ENCODE data around the gene PPARG.

PPARG gene

DNA sequence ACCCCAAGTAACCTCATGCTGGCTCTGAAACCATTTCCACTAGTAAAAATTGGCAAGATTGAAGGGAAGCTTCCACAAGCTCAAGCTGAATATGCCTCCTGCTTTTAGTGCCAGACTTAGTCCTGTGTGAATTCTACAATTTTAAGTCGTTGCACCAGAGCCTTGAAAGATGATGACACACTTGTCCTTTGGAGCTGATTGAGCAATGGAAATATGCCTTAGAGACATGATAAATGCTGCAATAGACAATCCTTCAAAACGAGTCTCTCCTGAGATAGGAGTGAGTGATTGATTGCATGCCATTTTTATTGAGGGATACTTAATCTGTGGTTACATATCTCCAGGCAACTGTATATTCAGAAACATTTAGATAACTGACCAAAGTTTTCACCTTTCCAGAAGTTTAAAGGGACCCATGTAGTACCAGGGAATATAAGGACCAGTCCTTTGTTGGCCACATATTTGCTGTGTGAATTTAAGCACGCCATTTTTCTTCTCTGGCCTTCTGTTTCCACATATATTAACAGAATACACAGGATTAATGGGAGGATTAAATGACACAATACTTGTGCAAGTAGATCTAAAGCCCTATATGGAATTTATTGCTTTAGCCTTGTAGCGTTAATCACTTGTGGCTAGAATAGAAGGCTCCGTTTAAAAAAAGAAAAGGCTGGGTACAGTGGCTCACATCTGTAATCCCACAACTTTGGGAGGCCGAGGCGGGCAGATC lies 65.1 kb downstream of the PPARG start:
- no peaks in the 10 kb centered on the region for H3K9me3 Mint-ChIP-seq
- no peak for DNase-seq

DNA sequence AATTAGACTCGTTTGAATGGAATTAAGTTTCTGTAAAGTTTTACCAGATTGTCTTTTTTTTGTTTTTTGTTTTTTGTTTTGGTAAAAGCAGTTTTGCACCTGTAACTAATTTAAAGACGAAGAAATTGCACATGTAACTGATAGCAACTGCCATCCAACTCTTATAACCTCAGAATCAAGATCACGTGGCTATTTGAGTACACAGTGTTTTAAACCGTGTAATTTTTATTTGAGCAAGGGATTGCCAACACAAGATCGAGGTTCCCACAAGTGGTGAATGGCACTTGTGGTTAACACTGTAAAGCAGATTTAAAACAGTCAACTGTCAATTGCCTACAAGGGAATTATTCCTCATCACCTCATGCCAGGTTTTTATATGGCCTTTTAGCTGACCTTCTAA lies 67.3 kb downstream of the PPARG start:
- Mint-ChIP-seq H3K27me3 (peaks cover 6% of the 10 kb centered on the region), H3K4me1 (ENCODE audit: low read depth) (no peaks in the 10 kb centered on the region), H3K36me3 (ENCODE audit: low read depth) (no peaks in the 10 kb centered on the region), H3K27ac (no peak overlapping the region), H3K4me3 (no peak overlapping the region), H3K9me3 (no peaks in the 10 kb centered on the region)
- no peak for DNase-seq

More for the DNA sequence above, 65.1 kb downstream of the PPARG start:
- Mint-ChIP-seq H3K4me1 (ENCODE audit: low read depth) (no peaks in the 10 kb centered on the region), H3K4me3 (no peak overlapping the region), H3K36me3 (ENCODE audit: low read depth) (no peaks in the 10 kb centered on the region), H3K27ac (no peak overlapping the region), H3K27me3 (peaks cover 8% of the 10 kb centered on the region)

GRCh38 chr3:12356996-12357395 lies 68.1 kb downstream of the PPARG start:
- Mint-ChIP-seq H3K27ac (no peak overlapping the region), H3K9me3 (no peaks in the 10 kb centered on the region), H3K27me3 (no peaks in the 10 kb centered on the region)

DNA sequence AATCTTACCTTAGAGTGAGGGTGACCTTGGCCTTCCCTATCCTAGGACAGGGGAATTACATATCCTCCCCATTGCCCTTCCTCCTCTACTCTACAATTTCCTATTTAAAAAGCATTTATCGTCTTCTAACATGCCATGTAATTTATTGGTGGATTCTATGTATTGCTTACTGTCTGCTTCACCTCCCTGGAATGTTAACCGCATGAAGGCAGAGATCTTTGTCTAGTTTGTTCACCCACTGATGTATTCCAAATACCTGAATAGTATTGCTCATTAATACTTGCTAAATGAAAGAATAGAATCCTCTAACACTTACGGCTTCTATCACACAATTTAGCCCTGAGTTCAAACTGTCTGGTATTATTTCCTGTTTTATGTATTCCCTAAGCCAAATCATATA lies 68.6 kb downstream of the PPARG start:
- no peaks in the 10 kb centered on the region for H3K36me3 Mint-ChIP-seq (ENCODE audit: low read depth)
- no peak for DNase-seq
- no peak overlapping the region for H3K4me3 Mint-ChIP-seq
- H3K27ac Mint-ChIP-seq = no peak overlapping the region
- H3K27me3 Mint-ChIP-seq = no peaks in the 10 kb centered on the region
- H3K9me3 Mint-ChIP-seq = no peaks in the 10 kb centered on the region
- no peaks in the 10 kb centered on the region for H3K4me1 Mint-ChIP-seq (ENCODE audit: low read depth)

More at GRCh38 chr3:12356996-12357395, 68.1 kb downstream of the PPARG start:
- Mint-ChIP-seq H3K36me3 (ENCODE audit: low read depth) (no peaks in the 10 kb centered on the region), H3K4me1 (ENCODE audit: low read depth) (no peaks in the 10 kb centered on the region), H3K4me3 (no peak overlapping the region)
- no peak for DNase-seq

- peaks cover 9% of the 10 kb centered on the region for H3K4me1 Mint-ChIP-seq (ENCODE audit: low read depth)
- H3K36me3 Mint-ChIP-seq (ENCODE audit: low read depth) = no peaks in the 10 kb centered on the region
- no peak for DNase-seq
- H3K9me3 Mint-ChIP-seq = peaks cover 4% of the 10 kb centered on the region
- no peak overlapping the region for H3K4me3 Mint-ChIP-seq
- H3K27ac Mint-ChIP-seq = no peak overlapping the region
- H3K27me3 Mint-ChIP-seq = peaks cover 5% of the 10 kb centered on the region
These were observed 74.7 kb downstream of the PPARG start for GRCh38 chr3:12363397-12364195.

GRCh38 chr3:12367346-12367745 lies 78.5 kb downstream of the PPARG start:
- H3K27me3 Mint-ChIP-seq = peaks cover 11% of the 10 kb centered on the region
- no peaks in the 10 kb centered on the region for H3K36me3 Mint-ChIP-seq (ENCODE audit: low read depth)
- peaks cover 4% of the 10 kb centered on the region for H3K9me3 Mint-ChIP-seq
- H3K4me1 Mint-ChIP-seq (ENCODE audit: low read depth) = peaks cover 9% of the 10 kb centered on the region
- no peak overlapping the region for H3K27ac Mint-ChIP-seq
- H3K4me3 Mint-ChIP-seq = no peak overlapping the region
- DNase-seq = no peak

- Mint-ChIP-seq H3K27me3 (peaks cover 27% of the 10 kb centered on the region), H3K4me1 (ENCODE audit: low read depth) (peaks cover 2% of the 10 kb centered on the region), H3K9me3 (peaks cover 4% of the 10 kb centered on the region), H3K36me3 (ENCODE audit: low read depth) (no peaks in the 10 kb centered on the region), H3K4me3 (no peak overlapping the region), H3K27ac (no peak overlapping the region)
- DNase-seq = no peak
These were observed 80.2 kb downstream of the PPARG start for GRCh38 chr3:12369029-12369428.

DNA sequence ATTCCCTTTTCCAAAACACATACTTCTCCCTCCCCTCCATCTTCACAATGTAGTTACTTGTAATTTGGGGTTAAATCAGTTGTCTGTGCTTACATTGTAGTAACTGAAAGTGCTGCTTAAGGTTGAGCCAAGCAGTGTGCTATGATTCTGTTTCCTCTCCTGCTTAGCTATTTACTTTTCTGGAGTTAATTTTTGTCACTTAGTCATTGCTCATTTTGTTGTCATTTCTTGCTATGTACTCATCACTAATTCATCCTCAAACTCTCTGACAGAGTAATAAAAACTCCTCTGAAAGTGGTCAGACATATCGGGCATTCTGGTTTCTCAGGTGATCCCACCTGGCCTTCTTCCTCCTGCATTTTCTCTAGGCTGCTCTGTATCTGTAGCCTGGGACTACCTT lies 80.7 kb downstream of the PPARG start:
- no peaks in the 10 kb centered on the region for H3K36me3 Mint-ChIP-seq (ENCODE audit: low read depth)
- H3K27me3 Mint-ChIP-seq = peaks cover 32% of the 10 kb centered on the region
- H3K27ac Mint-ChIP-seq = no peak overlapping the region
- peaks cover 4% of the 10 kb centered on the region for H3K9me3 Mint-ChIP-seq
- no peak overlapping the region for H3K4me3 Mint-ChIP-seq
- DNase-seq = no peak
- H3K4me1 Mint-ChIP-seq (ENCODE audit: low read depth) = no peaks in the 10 kb centered on the region

GRCh38 chr3:12370758-12371157 lies 81.9 kb downstream of the PPARG start:
- no peak overlapping the region for H3K4me3 Mint-ChIP-seq
- H3K36me3 Mint-ChIP-seq (ENCODE audit: low read depth) = no peaks in the 10 kb centered on the region
- H3K4me1 Mint-ChIP-seq (ENCODE audit: low read depth) = no peaks in the 10 kb centered on the region
- peaks cover 41% of the 10 kb centered on the region for H3K27me3 Mint-ChIP-seq
- DNase-seq = no peak
- H3K27ac Mint-ChIP-seq = no peak overlapping the region
- H3K9me3 Mint-ChIP-seq = peaks cover 4% of the 10 kb centered on the region

DNA sequence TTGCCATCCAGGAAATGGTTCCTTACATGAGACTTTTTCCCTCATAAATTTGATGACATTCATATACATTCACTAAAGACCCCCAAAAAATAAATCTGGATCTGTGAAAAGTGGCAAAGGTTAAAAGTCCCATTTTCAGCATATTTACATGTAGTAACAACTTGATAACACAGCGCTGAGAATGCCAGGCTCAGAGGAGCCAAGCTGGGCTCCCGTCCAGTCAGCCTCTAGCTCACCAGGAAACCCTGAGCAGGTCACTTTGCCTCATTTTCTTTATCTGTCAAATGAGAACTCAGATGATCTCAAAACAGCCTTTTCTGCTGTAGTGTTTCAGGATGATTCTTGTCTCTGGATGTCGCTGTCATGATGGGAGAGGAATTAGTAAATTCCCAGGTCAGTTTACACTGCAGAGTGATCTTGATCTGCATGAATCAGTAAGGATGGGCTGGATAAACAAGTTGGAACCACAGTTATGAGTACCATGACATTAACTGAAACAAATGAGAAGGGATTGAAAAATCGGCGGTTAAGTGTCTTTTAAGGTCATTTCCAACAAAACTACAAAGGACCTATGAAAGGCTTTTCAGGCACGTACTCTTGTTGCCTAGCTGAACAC lies 82.8 kb downstream of the PPARG start:
- no peaks in the 10 kb centered on the region for H3K36me3 Mint-ChIP-seq (ENCODE audit: low read depth)
- H3K27me3 Mint-ChIP-seq = peaks cover 41% of the 10 kb centered on the region
- no peaks in the 10 kb centered on the region for H3K9me3 Mint-ChIP-seq
- H3K27ac Mint-ChIP-seq = no peak overlapping the region
- no peak for DNase-seq
- H3K4me1 Mint-ChIP-seq (ENCODE audit: low read depth) = no peaks in the 10 kb centered on the region
- H3K4me3 Mint-ChIP-seq = no peak overlapping the region

DNA sequence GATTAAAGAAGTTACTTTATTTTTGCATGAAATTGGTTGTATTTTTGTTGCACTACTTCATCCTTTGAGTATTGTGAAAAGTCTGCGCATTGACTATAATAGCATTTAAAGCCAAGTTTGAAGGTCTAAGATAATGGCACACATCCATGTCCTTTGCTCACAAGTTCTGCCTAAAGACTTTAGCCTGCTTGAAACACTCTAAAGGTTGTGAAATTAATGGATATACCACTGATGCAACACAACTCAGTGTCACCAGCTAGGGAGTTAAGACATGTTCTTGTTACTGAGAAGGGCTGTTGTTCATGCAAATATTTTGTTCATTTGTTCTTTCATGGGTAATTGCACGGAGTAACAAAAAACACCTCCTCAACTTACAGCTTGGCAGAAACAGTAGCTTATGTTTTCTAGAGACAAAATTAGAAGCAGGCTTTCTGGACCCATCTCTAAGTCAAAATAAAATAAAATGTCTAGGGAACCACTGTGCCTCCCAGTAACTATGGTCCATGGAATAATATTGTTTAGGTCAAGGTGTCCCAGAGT lies 83.9 kb downstream of the PPARG start:
- Mint-ChIP-seq H3K36me3 (ENCODE audit: low read depth) (no peaks in the 10 kb centered on the region), H3K27ac (no peak overlapping the region), H3K9me3 (no peaks in the 10 kb centered on the region), H3K4me1 (ENCODE audit: low read depth) (no peaks in the 10 kb centered on the region), H3K27me3 (peaks cover 38% of the 10 kb centered on the region), H3K4me3 (no peak overlapping the region)
- DNase-seq = no peak

DNA sequence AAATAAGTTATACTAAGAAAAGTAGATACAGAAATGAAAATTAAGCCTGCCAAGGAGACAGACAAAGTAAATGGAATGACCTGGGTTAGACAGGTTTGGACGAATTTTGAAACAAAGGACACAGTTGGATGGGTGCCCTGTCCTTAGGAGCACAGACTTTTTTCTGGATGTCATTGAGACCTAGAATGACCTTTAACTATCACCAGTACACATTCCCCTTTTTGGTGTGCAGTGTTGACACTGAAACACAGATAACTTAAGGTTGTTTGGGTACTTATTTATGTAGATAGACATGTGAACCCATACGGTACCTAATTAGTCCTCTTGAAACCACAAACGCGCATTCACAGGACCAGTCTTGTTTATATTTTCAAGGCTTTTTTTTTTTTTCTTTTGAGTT lies 86.7 kb downstream of the PPARG start:
- Mint-ChIP-seq H3K27me3 (peaks cover 38% of the 10 kb centered on the region), H3K9me3 (no peaks in the 10 kb centered on the region), H3K27ac (no peak overlapping the region), H3K36me3 (ENCODE audit: low read depth) (no peaks in the 10 kb centered on the region), H3K4me3 (no peak overlapping the region), H3K4me1 (ENCODE audit: low read depth) (peaks cover 7% of the 10 kb centered on the region)
- no peak for DNase-seq

DNA sequence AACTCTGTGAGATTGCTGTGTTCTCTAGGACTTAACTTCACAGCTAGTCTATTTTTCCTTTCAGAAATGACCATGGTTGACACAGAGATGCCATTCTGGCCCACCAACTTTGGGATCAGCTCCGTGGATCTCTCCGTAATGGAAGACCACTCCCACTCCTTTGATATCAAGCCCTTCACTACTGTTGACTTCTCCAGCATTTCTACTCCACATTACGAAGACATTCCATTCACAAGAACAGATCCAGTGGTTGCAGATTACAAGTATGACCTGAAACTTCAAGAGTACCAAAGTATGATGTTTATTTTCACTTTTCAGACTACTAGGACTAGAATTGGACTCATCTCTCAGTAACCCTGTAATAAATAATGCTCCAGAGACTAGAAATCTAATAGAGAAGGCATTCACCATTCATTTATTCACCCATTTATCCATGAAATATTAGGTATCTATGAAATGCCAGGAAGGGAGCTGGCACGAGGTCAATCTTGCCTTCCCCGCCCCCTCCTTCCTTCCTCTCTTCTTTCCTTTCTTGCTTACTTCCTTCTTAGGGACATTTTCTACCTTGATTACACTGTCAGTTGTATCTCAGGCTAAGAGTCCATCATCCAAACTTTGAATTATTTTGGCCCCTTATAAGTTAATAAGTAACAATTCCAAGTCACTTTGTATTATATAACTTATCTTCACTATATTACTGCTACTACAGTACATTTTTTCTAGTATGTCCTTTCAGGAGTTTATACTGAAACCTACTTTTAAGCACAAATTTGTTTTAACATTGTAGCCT lies 91.0 kb downstream of the PPARG start:
- Mint-ChIP-seq H3K36me3 (ENCODE audit: low read depth) (no peaks in the 10 kb centered on the region), H3K9me3 (no peaks in the 10 kb centered on the region), H3K27ac (no peak overlapping the region), H3K4me3 (no peak overlapping the region), H3K4me1 (ENCODE audit: low read depth) (peaks cover 14% of the 10 kb centered on the region), H3K27me3 (peaks cover 14% of the 10 kb centered on the region)
- no peak for DNase-seq

GRCh38 chr3:12380461-12380860 lies 91.6 kb downstream of the PPARG start:
- DNase-seq = no peak
- Mint-ChIP-seq H3K27ac (no peak overlapping the region), H3K27me3 (peaks cover 9% of the 10 kb centered on the region), H3K4me3 (no peak overlapping the region), H3K4me1 (ENCODE audit: low read depth) (peaks cover 15% of the 10 kb centered on the region), H3K9me3 (no peaks in the 10 kb centered on the region), H3K36me3 (ENCODE audit: low read depth) (no peaks in the 10 kb centered on the region)
